HG03159 (cell line): ENCODE measurements around the gene SH3GLB2.
A peak's percentile ranks its signal among the peaks of the same experiment; 100 is the strongest.
"Not testable (repeated sequence)": the region's sequence is repeated elsewhere in the genome, so short reads cannot be mapped to it uniquely, and the experiment has no call there.

Experiments
- ATAC-seq: cut with Tn5 transposase; IDR thresholded peaks from one replicate; pipeline ENCODE4 v1.9.1; 2021; ENCODE audit warnings: mild to moderate bottlenecking, moderate library complexity; ENCODE audit not compliant: unreplicated experiment

SH3GLB2 gene

DNA sequence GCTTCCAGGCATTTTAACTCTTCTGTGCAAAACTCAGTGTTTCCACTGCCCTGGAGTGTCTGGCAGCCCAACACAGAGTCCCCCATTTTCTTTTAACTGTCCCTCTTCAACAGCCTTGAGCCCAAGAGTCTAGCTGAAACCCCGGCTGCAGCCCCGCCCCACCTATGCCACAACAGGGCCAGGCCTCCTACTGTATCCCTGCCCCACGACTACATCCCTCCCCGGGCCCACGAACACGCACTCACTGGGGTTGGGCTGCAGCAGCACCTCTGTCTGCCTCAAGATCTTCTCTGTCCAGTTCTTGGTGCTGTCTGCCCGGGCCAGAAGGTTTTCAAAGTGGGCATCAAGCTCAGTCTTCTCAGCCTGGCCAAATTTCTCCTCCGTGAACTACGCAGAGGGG lies 6.1 kb downstream of the SH3GLB2 start:
- no peak for ATAC-seq

DNA sequence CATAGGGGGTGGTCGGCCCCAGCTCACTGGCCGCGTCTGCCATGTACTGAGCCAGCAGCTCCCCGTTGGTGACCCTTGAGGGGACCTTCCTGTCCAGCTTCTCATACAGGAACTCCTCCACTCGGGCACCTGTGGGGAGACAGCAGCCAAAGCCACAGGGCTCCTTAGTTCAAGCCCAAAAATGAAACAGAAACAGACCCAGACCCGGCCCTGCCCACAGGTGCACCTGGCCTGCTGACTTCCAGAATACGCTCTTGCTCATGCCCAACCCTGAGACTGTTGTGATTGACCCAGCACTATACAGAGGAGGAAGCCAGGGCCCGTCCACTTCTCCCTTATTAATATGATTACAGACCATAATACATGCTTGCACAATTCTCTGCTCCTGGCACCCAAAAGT lies 7.0 kb downstream of the SH3GLB2 start:
- peak; percentile 79 for ATAC-seq

DNA sequence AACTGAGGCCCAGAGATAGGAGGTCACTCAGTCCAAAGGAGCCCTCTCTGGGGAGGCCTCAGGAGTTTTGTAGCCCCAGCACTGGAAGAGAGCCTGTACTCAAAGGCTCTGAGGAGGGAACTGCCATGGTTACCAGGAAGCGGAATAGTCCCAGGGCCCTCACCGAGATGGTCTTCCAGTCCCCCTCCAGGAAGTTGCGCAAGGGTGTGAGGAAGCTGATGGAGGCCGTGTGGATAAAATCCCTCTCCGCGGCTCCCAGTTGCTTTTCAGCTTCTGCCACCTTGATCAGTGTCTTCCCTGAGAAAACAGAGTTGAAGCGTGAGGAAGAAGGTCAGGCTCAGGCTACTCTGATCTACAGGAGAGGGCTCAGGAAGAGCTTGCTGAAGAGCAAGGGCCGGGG lies 13.5 kb downstream of the SH3GLB2 start:
- ATAC-seq = no peak

DNA sequence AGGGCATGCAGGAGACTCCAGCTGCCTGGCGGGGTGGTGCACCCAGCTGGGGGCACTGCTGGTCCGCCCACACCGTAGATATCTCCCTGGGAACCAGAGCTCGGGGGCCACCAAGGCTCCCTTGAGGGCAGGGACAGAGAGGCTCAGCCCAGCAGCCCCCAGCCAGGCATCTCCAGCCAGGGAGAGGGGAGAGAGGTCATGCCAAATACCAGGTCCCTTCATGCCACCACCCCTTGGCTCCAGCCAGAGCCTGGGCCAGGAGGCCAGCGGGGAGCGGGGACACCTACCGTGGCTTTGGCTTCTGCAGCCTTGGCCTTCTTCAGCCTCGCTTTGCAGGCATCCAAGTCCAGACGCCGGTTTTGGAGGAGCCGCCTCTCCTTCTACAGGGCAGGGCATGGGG lies 14.0 kb downstream of the SH3GLB2 start:
- ATAC-seq = no peak

DNA sequence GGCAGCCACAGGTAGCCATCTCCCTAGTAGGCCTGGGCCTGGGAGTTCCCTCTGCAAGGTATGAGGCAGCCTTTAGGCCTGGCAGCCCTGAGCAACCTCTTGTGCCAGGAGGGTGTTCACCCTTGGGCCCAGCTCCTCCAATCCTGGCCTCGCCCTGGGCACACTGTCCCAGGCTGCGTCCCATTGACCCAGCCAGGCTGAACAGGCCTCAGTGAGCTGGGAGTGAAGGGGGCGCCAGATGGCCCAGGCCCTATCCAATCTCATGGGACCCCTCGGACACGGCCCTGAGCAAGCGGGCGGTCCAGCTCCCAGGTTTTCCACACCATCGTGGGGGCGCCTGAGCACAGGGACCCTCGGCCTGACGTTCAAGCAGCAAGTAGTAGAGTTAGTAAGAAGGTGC lies 14.5 kb downstream of the SH3GLB2 start:
- no peak for ATAC-seq

DNA sequence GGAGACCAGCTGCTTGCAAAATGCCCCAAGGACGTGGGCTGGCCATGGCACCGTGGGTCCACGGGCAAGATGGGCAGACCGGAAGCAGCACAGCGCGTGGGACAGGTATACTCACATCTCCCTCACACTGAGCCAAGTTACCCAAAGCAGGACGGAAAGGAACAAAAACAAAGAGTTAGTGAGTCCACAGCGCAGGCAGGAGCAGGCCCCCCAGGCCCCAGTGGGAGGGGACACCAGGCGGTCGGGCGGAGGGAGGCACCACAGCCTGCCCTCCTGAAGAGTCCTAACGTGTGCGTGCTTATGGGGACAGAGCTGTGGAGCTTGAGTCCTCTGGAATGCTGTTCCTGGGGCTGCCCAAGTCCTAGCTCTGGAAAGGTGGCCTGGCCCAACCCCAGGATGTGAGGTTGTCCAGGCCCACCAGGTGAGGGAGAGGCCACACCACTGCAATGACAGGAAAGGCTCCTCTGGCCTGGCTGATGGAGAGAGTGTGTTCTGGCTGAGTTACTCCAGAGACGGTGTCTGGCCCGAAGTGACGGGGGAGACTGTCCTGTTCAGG lies 15.2 kb downstream of the SH3GLB2 start:
- no peak for ATAC-seq

DNA sequence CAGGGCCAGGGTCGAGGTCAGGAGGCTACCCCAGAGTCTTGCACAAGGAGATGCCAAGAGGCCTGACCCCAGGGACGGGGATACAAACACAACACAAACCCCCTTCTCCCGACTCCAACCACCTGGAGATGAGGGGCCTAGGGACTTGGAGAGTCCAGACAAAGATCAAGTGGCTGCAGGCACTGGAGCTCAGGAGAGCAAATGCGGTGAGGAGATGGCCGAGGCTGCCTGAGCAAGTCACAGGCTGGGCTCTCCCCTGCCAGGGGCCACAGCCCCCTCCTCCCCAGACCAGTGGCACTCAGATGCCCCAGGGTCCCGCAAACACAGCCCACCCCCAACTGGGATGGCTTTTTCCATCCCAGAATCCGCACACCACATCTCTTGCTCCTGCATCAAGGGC lies 15.8 kb downstream of the SH3GLB2 start:
- no peak for ATAC-seq

DNA sequence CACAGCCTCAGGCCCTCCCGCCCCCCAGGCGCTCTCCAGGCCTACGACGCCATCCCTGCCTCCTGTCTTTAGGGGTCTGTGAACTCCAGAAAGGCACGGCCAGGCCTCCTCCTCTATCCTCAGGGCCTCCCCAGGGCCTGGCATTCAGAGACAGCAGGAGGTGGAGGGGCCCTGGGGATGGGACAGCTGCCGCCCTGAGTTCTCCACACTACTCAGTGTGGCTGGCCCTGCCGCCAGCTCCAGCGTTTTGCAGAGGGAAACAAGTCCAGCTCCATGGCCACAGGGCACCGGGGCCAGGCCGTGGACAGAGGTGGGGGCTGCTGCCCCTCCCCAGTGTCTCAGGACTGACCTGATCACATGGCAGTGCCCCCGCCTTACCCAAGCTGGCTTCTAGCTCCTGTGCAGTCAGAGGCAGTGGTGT lies 16.4 kb downstream of the SH3GLB2 start:
- ATAC-seq = no peak

DNA sequence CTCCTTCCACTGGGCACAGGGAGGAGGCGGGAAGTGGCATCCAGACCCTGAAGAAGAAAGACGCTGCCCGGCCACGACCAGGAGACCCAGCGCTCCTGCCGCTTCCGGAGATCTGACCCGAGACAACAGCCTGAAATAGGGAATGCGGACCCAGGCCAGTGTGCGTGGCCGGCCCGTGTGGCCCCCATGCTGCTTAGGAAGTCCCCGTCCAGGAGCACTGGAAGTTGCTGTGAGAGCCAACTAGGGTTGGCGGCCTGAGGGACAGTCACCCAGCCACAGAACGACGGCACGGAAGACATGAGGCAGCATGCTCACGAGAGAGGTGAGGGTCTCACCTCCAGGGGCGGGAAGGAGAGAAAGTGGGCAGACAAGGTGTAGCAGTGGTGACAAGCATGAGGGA lies 17.0 kb downstream of the SH3GLB2 start:
- ATAC-seq = no peak

DNA sequence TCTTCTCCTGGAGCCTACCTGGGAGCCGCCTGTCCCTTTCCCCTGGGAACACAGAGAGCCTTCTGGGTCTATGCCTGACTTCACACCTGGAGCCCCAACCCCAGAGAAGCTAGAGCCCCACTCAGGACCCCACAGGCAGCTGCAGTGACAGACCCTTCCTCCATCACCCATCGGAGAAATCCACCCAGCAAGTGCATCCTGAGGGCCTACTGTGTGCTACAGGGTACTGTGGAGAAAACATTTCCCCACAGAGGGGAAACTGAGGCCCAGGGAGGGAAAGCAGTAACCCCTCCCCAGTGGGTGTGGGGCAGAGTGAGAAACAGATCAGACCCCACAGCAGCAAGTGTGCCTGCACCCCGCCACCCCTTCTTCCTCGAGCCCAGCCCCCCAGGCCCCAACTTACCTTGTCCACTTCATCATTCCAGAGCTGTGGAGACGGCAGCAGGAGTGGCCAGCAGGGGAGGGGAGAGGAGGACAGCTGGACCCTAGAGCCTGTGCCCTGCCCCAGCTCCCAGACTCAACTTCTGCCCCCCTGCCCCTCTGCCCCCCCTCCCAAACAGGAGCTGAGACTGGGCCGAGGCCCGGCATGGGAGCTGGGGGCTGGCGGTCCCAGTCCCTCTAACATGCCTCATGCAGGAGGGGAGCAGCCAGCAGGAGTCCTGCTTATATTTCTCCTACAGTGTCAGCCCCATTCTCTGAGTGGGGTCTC lies 17.7 kb downstream of the SH3GLB2 start:
- no peak for ATAC-seq

DNA sequence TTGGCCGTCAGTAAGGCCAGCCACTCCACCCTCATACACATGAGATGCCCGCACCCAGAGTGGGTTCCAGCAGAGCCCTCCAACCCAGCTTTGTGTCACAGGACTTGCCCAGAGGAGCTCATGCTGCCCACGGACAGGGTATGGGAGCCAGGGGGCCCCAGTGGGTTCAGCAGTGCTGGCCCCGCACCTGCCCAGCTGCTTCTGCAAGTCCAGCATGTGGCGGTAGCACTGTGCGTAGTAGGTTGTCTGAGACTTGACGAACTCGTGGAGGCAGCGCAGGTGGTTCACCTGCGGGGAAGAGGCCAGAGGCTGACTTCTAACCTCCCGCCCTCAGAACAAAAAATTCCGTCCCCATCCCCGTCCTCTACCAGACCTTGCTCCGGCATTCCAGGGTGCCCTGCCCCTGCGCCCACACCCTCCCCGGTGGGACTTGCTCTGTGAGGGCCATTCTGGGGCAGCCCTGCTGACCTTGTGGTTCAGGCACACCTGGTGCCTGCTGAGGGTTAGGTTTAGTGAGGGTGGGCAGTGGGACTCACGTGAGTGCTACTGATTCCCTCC lies 18.5 kb downstream of the SH3GLB2 start:
- no peak for ATAC-seq

DNA sequence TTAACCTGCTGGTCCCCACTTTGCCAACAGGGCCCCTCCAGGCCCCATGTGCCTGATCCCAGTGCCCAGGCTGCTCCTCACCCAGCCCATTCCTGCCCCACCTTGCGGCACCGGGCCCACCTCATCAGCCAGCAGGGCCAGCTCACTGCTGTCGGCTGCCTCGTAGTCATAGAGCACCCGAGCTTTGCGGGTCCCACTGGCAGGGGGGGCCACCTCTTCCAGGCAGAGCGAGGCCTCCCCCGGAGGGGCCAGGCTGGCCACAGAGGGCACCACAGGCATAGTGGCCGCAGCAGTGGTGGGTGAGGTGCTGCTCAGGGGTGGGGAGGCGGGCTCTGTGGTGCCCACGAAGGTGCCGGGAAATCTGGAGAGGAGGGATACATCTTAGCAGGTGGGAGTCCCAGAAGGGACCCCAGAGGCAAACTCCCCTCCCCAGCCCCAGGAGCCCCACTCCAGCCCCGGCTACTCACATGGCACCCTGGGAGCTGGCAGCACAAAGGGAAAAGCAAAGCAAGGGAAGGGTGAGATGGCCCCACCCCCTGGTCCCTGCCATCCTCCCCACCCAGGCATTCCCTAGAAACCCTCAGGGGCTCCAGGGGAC lies 19.0 kb downstream of the SH3GLB2 start:
- ATAC-seq = no peak

DNA sequence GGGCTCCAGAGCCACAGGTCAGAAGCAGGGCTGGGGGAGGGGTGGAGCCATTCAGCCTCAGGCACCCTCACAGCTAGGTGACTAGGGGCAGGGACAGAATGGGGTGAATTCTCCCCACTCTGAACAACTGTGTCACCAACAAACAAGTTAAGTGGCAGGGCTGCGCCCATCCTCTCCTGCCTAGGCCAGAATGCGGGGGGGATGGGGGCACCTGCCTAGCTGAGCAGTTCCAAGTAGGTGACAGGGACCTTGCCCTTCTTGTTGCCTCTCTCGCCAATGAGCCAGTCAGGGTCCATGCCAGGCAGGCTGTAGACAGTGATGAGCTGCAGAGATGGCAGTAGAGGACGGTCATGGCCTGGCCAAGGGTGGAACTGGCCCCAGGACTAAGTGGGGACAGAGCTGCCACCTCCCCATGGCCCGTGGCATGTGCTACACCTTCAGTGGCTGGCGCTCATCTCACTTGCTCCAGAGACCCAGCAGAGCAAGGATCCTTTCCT lies 19.6 kb downstream of the SH3GLB2 start:
- no peak for ATAC-seq

DNA sequence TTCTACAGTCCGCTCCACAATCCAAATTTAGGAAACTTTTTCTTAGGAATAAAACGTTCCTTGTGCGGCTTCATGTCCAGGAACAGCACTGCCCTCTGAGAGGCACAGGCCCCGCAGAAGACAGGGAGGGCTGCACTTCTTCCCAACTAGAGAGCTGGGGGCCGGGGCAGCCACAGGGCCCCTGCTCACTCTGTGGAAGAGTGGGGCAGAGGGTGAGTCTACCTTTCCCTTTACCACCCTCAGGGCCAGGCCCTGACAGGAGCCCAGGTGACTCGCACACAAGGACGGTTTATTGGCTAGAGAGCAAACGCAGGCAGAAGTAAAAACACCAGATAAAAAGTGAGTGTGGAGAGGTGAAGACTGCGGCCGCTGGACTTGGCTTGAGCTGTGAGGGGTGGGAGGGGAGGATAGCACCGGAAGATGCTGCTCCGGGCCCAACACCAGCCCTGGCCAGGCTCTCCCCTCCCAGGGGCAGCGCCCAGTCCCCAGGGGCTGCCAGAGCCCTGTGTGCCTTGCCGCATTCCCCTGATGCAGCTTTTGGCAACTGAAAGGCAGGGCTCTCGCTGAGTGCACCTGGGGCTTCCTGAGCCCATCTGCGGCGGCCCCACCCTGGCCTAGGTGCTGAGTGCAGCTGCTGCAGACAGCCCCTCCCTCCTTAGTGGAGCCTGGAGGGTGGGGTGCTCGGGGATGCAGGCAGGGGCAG lies 20.2 kb downstream of the SH3GLB2 start:
- no peak for ATAC-seq

DNA sequence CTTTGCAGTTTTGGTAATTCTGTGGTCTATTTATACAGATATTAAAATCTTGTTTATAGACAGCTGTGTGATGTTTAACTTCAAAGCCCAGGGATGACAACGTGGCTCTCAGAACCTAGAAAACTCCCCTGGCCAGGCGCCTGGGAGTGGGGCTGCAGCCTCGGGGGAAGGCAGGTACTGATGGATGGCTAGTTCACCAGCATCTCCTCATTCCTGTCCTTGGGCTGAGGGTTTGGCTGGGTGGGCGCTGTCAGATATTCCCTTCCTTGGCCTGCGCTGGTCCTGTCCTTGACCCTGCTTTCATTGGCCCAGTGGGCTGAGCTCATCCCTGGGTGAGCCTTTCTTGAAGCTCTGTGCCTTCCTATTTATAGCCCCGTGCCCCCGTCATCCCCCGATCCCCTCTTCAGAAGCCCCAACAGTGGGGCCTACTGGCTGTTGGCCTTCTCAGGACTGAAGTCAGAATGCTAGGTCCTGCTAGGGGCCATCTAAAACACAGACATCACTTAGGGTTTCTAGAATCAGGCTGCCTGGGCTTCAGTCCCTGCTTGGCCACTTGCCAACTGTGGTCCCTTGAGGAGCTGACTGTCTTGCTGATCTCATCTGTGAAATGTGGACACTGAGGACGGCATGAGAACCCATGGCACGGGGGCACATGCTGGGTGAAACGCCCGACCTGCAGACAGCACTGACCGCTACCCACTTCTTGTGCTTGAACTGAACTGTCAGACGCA lies 20.9 kb downstream of the SH3GLB2 start:
- ATAC-seq = no peak

DNA sequence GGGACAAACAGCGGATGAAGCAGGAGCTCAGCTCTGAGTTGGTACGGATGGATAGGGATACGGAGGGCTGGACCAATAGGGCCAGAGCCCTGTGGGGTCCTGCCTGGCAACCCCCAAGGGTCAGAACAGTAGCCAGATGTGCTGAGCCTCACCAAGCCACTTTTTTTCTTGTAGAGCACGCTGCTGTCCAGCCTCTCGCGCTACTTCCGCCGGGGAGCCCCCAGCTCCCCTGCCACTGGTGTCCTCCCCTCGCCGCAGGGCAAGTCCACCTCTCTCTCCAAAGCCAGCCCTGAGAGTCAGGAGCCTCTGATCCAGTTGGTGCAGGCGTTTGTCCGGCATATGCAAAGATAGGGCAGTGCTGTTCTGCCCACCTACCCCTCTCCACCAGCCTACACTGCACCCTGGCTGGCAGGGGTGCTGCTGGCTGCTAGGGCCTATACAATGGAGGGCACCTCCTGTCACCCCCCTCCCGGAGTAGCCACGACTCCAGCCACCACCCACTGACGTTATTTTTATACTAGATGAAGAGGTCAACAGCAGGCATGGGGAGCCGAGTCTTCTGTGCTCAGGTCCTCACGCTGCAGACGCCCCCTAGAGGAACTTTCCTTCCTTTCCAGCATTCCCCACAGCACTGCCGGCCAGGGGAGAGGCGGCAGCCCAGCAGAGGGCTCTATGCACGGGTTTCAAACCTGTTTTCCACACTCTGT lies 21.6 kb downstream of the SH3GLB2 start:
- no peak for ATAC-seq

DNA sequence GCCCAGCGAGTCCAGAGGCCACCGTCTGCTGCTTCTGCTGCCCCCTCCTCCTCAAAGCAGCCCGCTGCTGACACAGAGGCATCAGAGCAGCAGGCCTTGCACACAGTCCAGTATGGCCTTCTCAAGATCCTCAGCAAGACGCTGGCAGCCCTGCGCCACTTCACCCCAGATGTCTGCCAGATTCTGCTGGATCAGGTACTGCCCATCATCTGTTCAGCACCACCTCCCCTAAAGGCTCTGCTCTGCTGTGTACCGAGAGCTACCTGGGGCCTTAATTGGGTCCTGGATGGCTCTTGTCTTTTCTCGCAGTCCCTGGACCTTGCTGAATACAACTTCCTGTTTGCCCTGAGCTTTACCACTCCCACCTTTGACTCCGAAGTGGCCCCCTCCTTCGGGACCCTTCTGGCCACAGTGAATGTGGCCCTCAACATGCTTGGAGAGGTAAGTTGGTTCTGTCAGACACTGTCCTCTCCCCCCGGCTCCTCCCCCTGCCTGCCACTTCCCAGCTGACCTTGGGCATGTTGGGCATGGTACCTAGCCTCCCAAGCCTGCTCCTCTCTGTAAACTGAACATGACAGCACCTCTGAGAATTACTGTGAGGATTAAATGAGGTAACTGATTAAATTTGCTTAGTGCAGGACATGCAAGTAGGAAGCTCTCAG lies 22.7 kb downstream of the SH3GLB2 start:
- ATAC-seq = no peak

DNA sequence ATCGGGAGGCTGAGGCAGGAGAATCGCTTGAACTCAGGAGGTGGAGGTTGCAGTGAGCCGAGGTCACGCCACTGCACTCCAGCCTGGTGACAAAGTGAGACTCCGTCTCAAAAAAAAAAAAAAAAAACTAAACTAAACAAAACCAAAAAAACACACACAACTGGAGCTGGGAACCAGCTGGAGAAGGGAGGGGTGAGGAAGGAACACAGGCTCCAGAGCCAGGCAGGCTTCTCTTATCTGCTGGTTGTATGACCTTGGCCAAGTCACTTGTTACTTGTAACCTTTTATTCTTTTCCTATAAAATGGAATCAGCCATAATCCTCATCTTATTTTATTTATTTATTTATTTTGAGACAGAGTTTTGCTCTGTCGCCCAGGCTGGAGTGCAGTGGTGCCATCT lies 24.0 kb downstream of the SH3GLB2 start:
- not testable (repeated sequence) for ATAC-seq

DNA sequence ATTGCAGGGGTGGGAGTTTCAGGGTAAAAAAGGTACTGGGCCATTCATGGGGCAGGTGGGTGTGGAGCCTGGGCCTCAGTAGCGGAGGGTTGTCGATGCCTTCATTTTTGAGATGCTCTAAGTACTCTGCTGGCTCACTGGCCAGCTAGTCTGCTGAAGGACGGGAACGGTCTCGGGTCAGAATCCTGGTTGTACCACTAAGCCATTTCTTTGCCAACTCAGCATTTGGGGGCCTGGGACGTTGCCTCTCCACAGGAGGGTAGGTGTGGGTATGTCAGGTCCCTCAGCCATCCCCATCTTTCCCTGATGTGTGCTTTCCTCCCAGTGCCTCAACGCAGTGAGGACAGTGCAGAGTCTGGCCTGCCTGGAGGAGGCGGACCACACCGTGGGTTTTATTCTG lies 25.1 kb downstream of the SH3GLB2 start:
- no peak for ATAC-seq
